GM19438 (cell line): ENCODE results near the gene VSTM2B.

Experiments
- ATAC-seq: cut with Tn5 transposase; IDR thresholded peaks from one replicate; pipeline ENCODE4 v1.9.1; 2021; ENCODE audit warnings: low read depth; ENCODE audit not compliant: unreplicated experiment

The VSTM2B gene

GRCh38 chr19:29515233-29515619 lies 10.6 kb upstream of the VSTM2B start:
- no peak for ATAC-seq

- ATAC-seq, result no peak
Observed at GRCh38 chr19:29515706-29516357, 10.0 kb upstream of the VSTM2B start.

GRCh38 chr19:29516358-29516725 lies 9.5 kb upstream of the VSTM2B start:
- ATAC-seq, result no peak

GRCh38 chr19:29516821-29517395 lies 8.9 kb upstream of the VSTM2B start:
- no peak for ATAC-seq

- no peak for ATAC-seq
Observed at GRCh38 chr19:29517412-29517811, 8.4 kb upstream of the VSTM2B start.

- no peak for ATAC-seq
Observed at GRCh38 chr19:29517946-29518345, 7.8 kb upstream of the VSTM2B start.

- no peak for ATAC-seq
Observed at GRCh38 chr19:29519146-29519545, 6.6 kb upstream of the VSTM2B start.

- no peak for ATAC-seq
Observed at GRCh38 chr19:29519931-29520330, 5.9 kb upstream of the VSTM2B start.

- no peak for ATAC-seq
Observed at GRCh38 chr19:29520390-29520789, 5.4 kb upstream of the VSTM2B start.

- ATAC-seq, result no peak
Observed at GRCh38 chr19:29521291-29522075, 4.3 kb upstream of the VSTM2B start.

GRCh38 chr19:29523568-29523967 lies 2.2 kb upstream of the VSTM2B start:
- no peak for ATAC-seq

GRCh38 chr19:29524201-29524911 lies 1.4 kb upstream of the VSTM2B start:
- ATAC-seq, result no peak

- ATAC-seq, result no peak
Observed at GRCh38 chr19:29524912-29525831, 622 bp upstream of the VSTM2B start.

- no peak for ATAC-seq
Observed at GRCh38 chr19:29526730-29527499, 1.1 kb downstream of the VSTM2B start.

GRCh38 chr19:29527500-29528328 lies 1.9 kb downstream of the VSTM2B start:
- ATAC-seq, result no peak

GRCh38 chr19:29528350-29528945 lies 2.7 kb downstream of the VSTM2B start:
- peak; percentile 81 for ATAC-seq

- no peak for ATAC-seq
Observed at GRCh38 chr19:29528946-29529645, 3.3 kb downstream of the VSTM2B start.
